HEK293 (cell line): ENCODE data around the gene BATF3.

Experiments used
- CTCF ChIP-seq: fragments of 450-650 bp; formaldehyde crosslinking; IDR thresholded peaks from 2 replicates; pipeline ENCODE4 v1.5.1; 2016; ENCODE audit warnings: missing biosample characterization, missing genetic modification characterization
- PRDM4 ChIP-seq: fragments of 450-650 bp; formaldehyde crosslinking; IDR thresholded peaks from 2 replicates; pipeline ENCODE4 v1.5.1; 2017; ENCODE audit warnings: missing biosample characterization, missing genetic modification characterization
- SP2 ChIP-seq: fragments of 450-650 bp; formaldehyde crosslinking; IDR thresholded peaks from 2 replicates; pipeline ENCODE4 v1.5.1; 2016; ENCODE audit warnings: missing biosample characterization, missing genetic modification characterization
- ZBTB21 ChIP-seq: fragments of 450-650 bp; formaldehyde crosslinking; IDR thresholded peaks from 2 replicates; pipeline ENCODE4 v1.5.1; 2017; ENCODE audit warnings: missing biosample characterization, missing genetic modification characterization
- ZBTB49 ChIP-seq: fragments of 450-650 bp; formaldehyde crosslinking; IDR thresholded peaks from 2 replicates; pipeline ENCODE4 v1.5.1; 2016; ENCODE audit warnings: missing biosample characterization, missing genetic modification characterization, low read depth
- ZNF274 ChIP-seq, 2 experiments: fragments of 200-500 bp in 1 of 2; fragments of 450-650 bp in 1 of 2; sonication (Bioruptor generic) in 1 of 2; formaldehyde crosslinking in 1 of 2; IDR thresholded peaks; 2 replicates each; pipeline versions ENCODE4 v1.5.1 to v1.6.1; 2014 to 2016; ENCODE audit warnings: borderline replicate concordance in 1 of 2, inconsistent platforms in 1 of 2, low read length in 1 of 2, missing biosample characterization in 1 of 2, missing genetic modification characterization in 1 of 2
- ZNF624 ChIP-seq: fragments of 450-650 bp; formaldehyde crosslinking; IDR thresholded peaks from 2 replicates; pipeline ENCODE4 v1.5.1; 2017; ENCODE audit warnings: missing biosample characterization, missing genetic modification characterization

- no peak for TF ChIP-seq SP2 (tag by site-specific recombination)
- no peak for TF ChIP-seq CTCF (tag by site-specific recombination)
- TF ChIP-seq PRDM4 (tag by site-specific recombination) = no peak
- TF ChIP-seq ZBTB21 (tag by site-specific recombination) = no peak
- no peak for TF ChIP-seq ZBTB49 (tag by site-specific recombination)
- TF ChIP-seq ZNF624 (tag by site-specific recombination) = no peak
- TF ChIP-seq ZNF274 (IDR thresholded peaks at IDR 0.05; ENCODE audit: low read length) = no peak
- no peak for TF ChIP-seq ZNF274 (tag by site-specific recombination; IDR thresholded peaks at IDR 0.05; ENCODE audit: borderline replicate concordance)
Measured at GRCh38 chr1:212731630-212732029, 32.0 kb upstream of the BATF3 start.
